ENCODE results near the gene FOXRED2.

Gene FOXRED2

GRCh38 chr22:36467042-36467810, 39.6 kb downstream of the FOXRED2 start:
- ChIA-PET CTCF (interaction anchor here (2.7 to 6.1 kb wide), 3 partner anchors 12 to 167 kb away, joined by 17 to 233 read pairs (median 18); no protein-coding TSS in a partner anchor), POLR2A (no interaction called here)
- no peak for DNase-seq (ENCODE audit: extremely low spot score)
- TF ChIP-seq CTCF (IDR thresholded peaks at IDR 0.05; ENCODE audit: control extremely low read depth, extremely low read depth, low read depth, missing control alignments) = no peak

- ChIA-PET CTCF (interaction anchor here (2.7 to 4.0 kb wide), 2 partner anchors 11 to 166 kb away, joined by 17 to 18 read pairs; no protein-coding TSS in a partner anchor), POLR2A (no interaction called here)
- no peak for TF ChIP-seq CTCF (IDR thresholded peaks at IDR 0.05; ENCODE audit: control extremely low read depth, extremely low read depth, low read depth, missing control alignments)
- no peak for DNase-seq (ENCODE audit: extremely low spot score)
These were observed 40.6 kb downstream of the FOXRED2 start for GRCh38 chr22:36466258-36466657.

- no peak for DNase-seq (ENCODE audit: extremely low spot score)
- ChIA-PET POLR2A (no interaction called here), CTCF (interaction anchor here (2.7 to 4.0 kb wide), 2 partner anchors 10 to 165 kb away, joined by 17 to 18 read pairs; no protein-coding TSS in a partner anchor)
- no peak for TF ChIP-seq CTCF (IDR thresholded peaks at IDR 0.05; ENCODE audit: control extremely low read depth, extremely low read depth, low read depth, missing control alignments)
These were observed 41.4 kb downstream of the FOXRED2 start for GRCh38 chr22:36465232-36466021.

GRCh38 chr22:36464715-36465231, 42.1 kb downstream of the FOXRED2 start:
- TF ChIP-seq CTCF (IDR thresholded peaks at IDR 0.05; ENCODE audit: control extremely low read depth, extremely low read depth, low read depth, missing control alignments) = no peak
- DNase-seq (ENCODE audit: extremely low spot score) = no peak
- POLR2A ChIA-PET = interaction anchor here (0.5 kb wide), 1 partner anchor 198 kb away, joined by 7 read pairs; no protein-coding TSS in a partner anchor
- CTCF ChIA-PET = interaction anchor here (1.5 to 2.7 kb wide), 4 partner anchors 87 to 164 kb away, joined by 3 to 18 read pairs (median 7); no protein-coding TSS in a partner anchor

GRCh38 chr22:36463783-36464184, 43.1 kb downstream of the FOXRED2 start:
- ChIA-PET CTCF (interaction anchor here (0.7 to 2.1 kb wide), 6 partner anchors 9 to 178 kb away, joined by 3 to 7 read pairs (median 4); no protein-coding TSS in a partner anchor), POLR2A (interaction anchor here (0.6 kb wide), 1 partner anchor 27 kb away, joined by 5 read pairs; no protein-coding TSS in a partner anchor)
- DNase-seq (ENCODE audit: extremely low spot score) = no peak
- TF ChIP-seq CTCF (IDR thresholded peaks at IDR 0.05; ENCODE audit: control extremely low read depth, extremely low read depth, low read depth, missing control alignments) = no peak

Data from GM10248 (cell line).